KMS-11 (cell line): ENCODE data around the gene MTHFSD.
"Not testable (repeated sequence)": the region's sequence is repeated elsewhere in the genome, so short reads cannot be mapped to it uniquely, and the experiment has no call there.

Source experiments
- H2AFZ ChIP-seq: fragments of 200-600 bp; sonication (generic); 2 replicates; pipeline ENCODE4 v1.6.1; 2016; ENCODE audit warnings: antibody characterized with exemption, mixed run types, low read depth
- H3K27ac ChIP-seq: fragments of 200-600 bp; sonication (generic); 2 replicates; pipeline ENCODE4 v1.6.1; 2016; ENCODE audit warnings: mild to moderate bottlenecking, mixed run types
- H3K27me3 ChIP-seq: fragments of 200-600 bp; sonication (generic); 2 replicates; pipeline ENCODE4 v1.6.1; 2017; ENCODE audit warnings: mild to moderate bottlenecking, low read depth, mixed run types, moderate library complexity; ENCODE audit not compliant: insufficient read depth
- H3K36me3 ChIP-seq: fragments of 200-600 bp; sonication (generic); 2 replicates; pipeline ENCODE4 v1.6.1; 2017; ENCODE audit warnings: mild to moderate bottlenecking, mixed run types; ENCODE audit not compliant: insufficient read depth
- H3K4me1 ChIP-seq: fragments of 200-600 bp; sonication (generic); 2 replicates; pipeline ENCODE4 v1.6.1; 2016; ENCODE audit warnings: mild to moderate bottlenecking, low read depth, mixed run types; ENCODE audit not compliant: poor library complexity, severe bottlenecking
- H3K4me2 ChIP-seq: fragments of 200-600 bp; sonication (generic); 2 replicates; pipeline ENCODE4 v1.7.0; 2016; ENCODE audit warnings: mild to moderate bottlenecking, mixed run types
- H3K4me3 ChIP-seq: fragments of 200-600 bp; sonication (generic); IDR thresholded peaks from 2 replicates; pipeline ENCODE4 v1.6.1; 2017; ENCODE audit warnings: low read depth, low read length, mixed read lengths; ENCODE audit not compliant: insufficient read depth
- H3K79me2 ChIP-seq: fragments of 200-600 bp; sonication (generic); 2 replicates; pipeline ENCODE4 v1.6.1; 2016; ENCODE audit warnings: low read depth, mixed run types; ENCODE audit not compliant: insufficient read depth
- H3K9ac ChIP-seq: fragments of 200-600 bp; sonication (generic); 2 replicates; pipeline ENCODE4 v1.6.1; 2016; ENCODE audit warnings: mild to moderate bottlenecking, mixed run types
- H4K20me1 ChIP-seq: fragments of 200-600 bp; sonication (generic); 2 replicates; pipeline ENCODE4 v1.6.1; 2016; ENCODE audit warnings: mild to moderate bottlenecking, mixed run types; ENCODE audit not compliant: insufficient read depth
- TF ChIP-seq, protein P1 (sequence below): fragments of 200-600 bp; sonication (generic); conservative IDR thresholded peaks from 2 replicates; pipeline ENCODE4 v1.6.1; 2017; ENCODE audit warnings: low read depth, mild to moderate bottlenecking, antibody characterized with exemption, low read length, moderate library complexity, mixed read lengths

The MTHFSD gene

DNA sequence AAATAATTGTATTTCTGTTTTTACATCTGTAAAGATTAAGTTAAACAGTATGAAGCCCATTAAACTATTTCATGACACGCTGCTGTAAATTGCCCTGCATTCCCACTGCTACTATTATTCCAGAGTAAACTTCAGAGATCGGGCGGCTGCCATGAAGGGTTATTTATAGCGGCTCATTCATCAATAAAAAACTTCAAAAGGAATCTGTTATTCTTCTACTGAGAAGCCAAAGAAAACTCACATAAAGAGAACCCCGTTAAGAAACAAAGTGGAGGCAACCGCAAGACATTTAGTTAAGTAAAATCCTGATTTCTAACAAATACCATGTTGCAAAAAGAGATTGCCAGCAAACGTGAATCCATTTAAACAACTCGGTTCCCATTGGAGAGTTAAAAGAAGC is 39.7 kb upstream of the MTHFSD start:
- no peaks in the 10 kb centered on the region for H3K79me2 ChIP-seq
- H3K27me3 ChIP-seq = peaks cover 32% of the 10 kb centered on the region
- TF ChIP-seq, protein P1, sequence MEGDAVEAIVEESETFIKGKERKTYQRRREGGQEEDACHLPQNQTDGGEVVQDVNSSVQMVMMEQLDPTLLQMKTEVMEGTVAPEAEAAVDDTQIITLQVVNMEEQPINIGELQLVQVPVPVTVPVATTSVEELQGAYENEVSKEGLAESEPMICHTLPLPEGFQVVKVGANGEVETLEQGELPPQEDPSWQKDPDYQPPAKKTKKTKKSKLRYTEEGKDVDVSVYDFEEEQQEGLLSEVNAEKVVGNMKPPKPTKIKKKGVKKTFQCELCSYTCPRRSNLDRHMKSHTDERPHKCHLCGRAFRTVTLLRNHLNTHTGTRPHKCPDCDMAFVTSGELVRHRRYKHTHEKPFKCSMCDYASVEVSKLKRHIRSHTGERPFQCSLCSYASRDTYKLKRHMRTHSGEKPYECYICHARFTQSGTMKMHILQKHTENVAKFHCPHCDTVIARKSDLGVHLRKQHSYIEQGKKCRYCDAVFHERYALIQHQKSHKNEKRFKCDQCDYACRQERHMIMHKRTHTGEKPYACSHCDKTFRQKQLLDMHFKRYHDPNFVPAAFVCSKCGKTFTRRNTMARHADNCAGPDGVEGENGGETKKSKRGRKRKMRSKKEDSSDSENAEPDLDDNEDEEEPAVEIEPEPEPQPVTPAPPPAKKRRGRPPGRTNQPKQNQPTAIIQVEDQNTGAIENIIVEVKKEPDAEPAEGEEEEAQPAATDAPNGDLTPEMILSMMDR = no peak
- no peaks in the 10 kb centered on the region for H3K36me3 ChIP-seq
- H3K4me3 ChIP-seq = no peak overlapping the region
- H3K4me1 ChIP-seq = no peaks in the 10 kb centered on the region
- no peak overlapping the region for H3K9ac ChIP-seq
- H3K27ac ChIP-seq = no peak overlapping the region
- H3K4me2 ChIP-seq = no peak overlapping the region
- H2AFZ ChIP-seq = no peak overlapping the region
- H4K20me1 ChIP-seq = no peaks in the 10 kb centered on the region

- Histone ChIP-seq H3K9ac (no peak overlapping the region), H3K27me3 (peaks cover 32% of the 10 kb centered on the region), H3K4me2 (no peak overlapping the region), H4K20me1 (no peaks in the 10 kb centered on the region), H3K27ac (no peak overlapping the region), H3K79me2 (no peaks in the 10 kb centered on the region), H2AFZ (no peak overlapping the region), H3K36me3 (no peaks in the 10 kb centered on the region), H3K4me1 (no peaks in the 10 kb centered on the region), H3K4me3 (no peak overlapping the region)
- TF ChIP-seq, protein P1 = no peak
These were observed 39.0 kb upstream of the MTHFSD start for GRCh38 chr16:86593913-86594620.

DNA sequence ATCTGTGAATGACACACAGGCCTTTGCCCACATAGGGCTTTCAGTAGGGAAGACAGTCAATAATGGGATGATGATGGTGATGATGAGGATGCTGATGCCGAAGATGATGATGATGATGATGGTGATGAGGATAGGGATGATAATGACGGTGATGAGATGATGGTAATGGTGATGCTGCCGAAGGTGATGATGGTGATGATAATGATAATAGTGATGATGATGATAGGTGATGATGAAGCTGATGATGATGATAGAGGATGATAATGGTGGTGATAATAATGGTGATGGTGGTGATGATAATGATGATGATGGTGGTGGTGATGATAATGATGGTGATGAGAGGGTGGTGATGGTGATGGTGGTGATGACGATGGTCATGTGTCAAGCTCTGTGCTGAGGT is 36.2 kb upstream of the MTHFSD start:
- no peak overlapping the region for H3K9ac ChIP-seq
- no peak overlapping the region for H3K4me3 ChIP-seq
- no peak overlapping the region for H3K27ac ChIP-seq
- TF ChIP-seq, protein P1 = no peak
- no peak overlapping the region for H2AFZ ChIP-seq
- H3K4me2 ChIP-seq = no peak overlapping the region
- no peaks in the 10 kb centered on the region for H3K79me2 ChIP-seq
- H3K27me3 ChIP-seq = peaks cover 32% of the 10 kb centered on the region
- no peaks in the 10 kb centered on the region for H3K4me1 ChIP-seq
- H4K20me1 ChIP-seq = no peaks in the 10 kb centered on the region
- no peaks in the 10 kb centered on the region for H3K36me3 ChIP-seq

GRCh38 chr16:86590501-86591144 is 35.6 kb upstream of the MTHFSD start:
- Histone ChIP-seq H3K9ac (no peak overlapping the region), H4K20me1 (no peaks in the 10 kb centered on the region), H3K27ac (no peak overlapping the region), H3K4me1 (no peaks in the 10 kb centered on the region), H3K4me2 (no peak overlapping the region), H3K4me3 (no peak overlapping the region), H3K36me3 (no peaks in the 10 kb centered on the region), H3K79me2 (no peaks in the 10 kb centered on the region), H3K27me3 (peaks cover 30% of the 10 kb centered on the region), H2AFZ (no peak overlapping the region)
- TF ChIP-seq, protein P1 = no peak

GRCh38 chr16:86587955-86588354 is 32.9 kb upstream of the MTHFSD start:
- H3K4me2 ChIP-seq, H3K4me1 ChIP-seq, H4K20me1 ChIP-seq, H3K27me3 ChIP-seq, H3K4me3 ChIP-seq, H3K9ac ChIP-seq, H3K79me2 ChIP-seq, H2AFZ ChIP-seq, H3K36me3 ChIP-seq, H3K27ac ChIP-seq: not testable (repeated sequence)
